ENCODE results near the gene FTCD. TPM values are rescaled to one million over a fixed set of nuclear protein-coding genes. Genes with fewer than 3 reads are reported as not detected.

FTCD gene
- total and polyA plus RNA-seq, 10 donors: 0.35 to 2.8 (median 0.81) TPM; not detected in 5

GRCh38 chr21:46199436-46200373 lies 44.3 kb upstream of the FTCD start:
- WGBS, 5 donors: 74 to 86% (median 83%) methylated on average over 13 of the region's 13 CpGs
- Histone ChIP-seq H3K4me1 (no peaks in the 10 kb centered on the region), H3K9me3 (no peaks in the 10 kb centered on the region), H3K4me3 (no peak overlapping the region), H3K27ac (no peak overlapping the region), H3K27me3 (replicated peaks in 1 of 7) (no peaks in the 10 kb centered on the region), H3K36me3 (peaks cover 0 to 74% (median 37%) of the 10 kb centered on the region in 6 donors)
- TF ChIP-seq CTCF (IDR thresholded peaks at IDR 0.05 in 8 of 11, conservative IDR thresholded peaks at IDR 0.05 in 3 of 11) (no peak), POLR2A (IDR thresholded peaks at IDR 0.05) (no peak), POLR2AphosphoS5 (IDR thresholded peaks at IDR 0.05) (no peak)
- DNase-seq: no peak
- intact Hi-C loops (cut with DNase I; ENCODE audit: low total_unique reads): no loop called here

GRCh38 chr21:46196733-46197132 lies 41.4 kb upstream of the FTCD start:
- DNase-seq: peak; percentile 39
- peaks cover 0 to 79% (median 48%) of the 10 kb centered on the region in 6 donors for H3K36me3 ChIP-seq

DNA sequence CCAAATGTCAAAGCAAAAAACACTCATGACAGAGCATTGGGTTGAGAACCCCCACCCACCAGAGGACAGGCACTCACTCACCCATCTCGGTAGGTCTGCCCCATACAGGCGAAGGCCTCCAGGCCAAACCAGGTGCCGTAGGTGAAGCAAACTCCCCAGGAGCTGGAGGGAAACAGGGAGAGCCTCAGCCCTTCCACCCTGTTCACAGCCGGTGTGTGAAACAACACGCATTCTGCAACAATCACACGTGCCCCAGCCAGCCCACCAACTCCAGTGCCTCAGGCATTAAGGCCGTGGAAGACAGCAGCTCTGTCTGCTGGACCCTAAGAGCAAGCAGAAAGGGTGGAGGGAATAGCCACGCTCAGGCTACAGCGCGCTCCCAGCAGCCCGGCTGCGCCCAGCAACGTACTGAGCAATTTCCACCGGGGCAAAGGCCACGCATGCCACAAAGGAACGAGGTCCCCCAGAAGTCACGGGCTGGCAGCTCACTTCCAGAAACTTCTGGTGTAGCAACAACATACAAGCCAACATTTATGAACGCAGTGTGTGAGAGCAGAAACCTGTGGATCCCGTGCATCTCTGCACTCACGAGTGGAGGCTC lies 40.3 kb upstream of the FTCD start:
- TF ChIP-seq CTCF (IDR thresholded peaks at IDR 0.05 in 8 of 11, conservative IDR thresholded peaks at IDR 0.05 in 3 of 11): no peak
- intact Hi-C loops (cut with DNase I; ENCODE audit: low total_unique reads): no loop called here
- H3K4me1 ChIP-seq: no peaks in the 10 kb centered on the region
- no peaks in the 10 kb centered on the region for H3K27me3 ChIP-seq (replicated peaks in 1 of 7)
- WGBS, 5 donors: 89 to 93% (median 93%) methylated on average over 20 of the region's 20 CpGs
- peaks cover 0 to 89% (median 48%) of the 10 kb centered on the region in 6 donors for H3K36me3 ChIP-seq
- no peaks in the 10 kb centered on the region for H3K9me3 ChIP-seq
- H3K4me3 ChIP-seq: no peak overlapping the region
- no peak for DNase-seq
- no peak overlapping the region for H3K27ac ChIP-seq

More at GRCh38 chr21:46196733-46197132, 41.4 kb upstream of the FTCD start:
- H3K27me3 ChIP-seq (replicated peaks in 1 of 7): no peaks in the 10 kb centered on the region
- no peaks in the 10 kb centered on the region for H3K4me1 ChIP-seq
- TF ChIP-seq POLR2A (IDR thresholded peaks at IDR 0.05): no peak
- H3K4me3 ChIP-seq: no peak overlapping the region
- no peaks in the 10 kb centered on the region for H3K9me3 ChIP-seq
- intact Hi-C loops (cut with DNase I; ENCODE audit: low total_unique reads): no loop called here
- no peak overlapping the region for H3K27ac ChIP-seq
- WGBS, 5 donors: 88 to 94% (median 92%) methylated on average over 17 to 20 of the region's 20 CpGs

- no peak overlapping the region for H3K4me3 ChIP-seq
- no peaks in the 10 kb centered on the region for H3K27me3 ChIP-seq (replicated peaks in 1 of 7)
- no peaks in the 10 kb centered on the region for H3K4me1 ChIP-seq
- peaks cover 0 to 92% (median 47%) of the 10 kb centered on the region in 6 donors for H3K36me3 ChIP-seq
- H3K9me3 ChIP-seq: no peaks in the 10 kb centered on the region
- no peak for DNase-seq
- TF ChIP-seq CTCF (IDR thresholded peaks at IDR 0.05 in 8 of 11, conservative IDR thresholded peaks at IDR 0.05 in 3 of 11): no peak
- no peak for TF ChIP-seq POLR2AphosphoS5 (IDR thresholded peaks at IDR 0.05)
- TF ChIP-seq POLR2A (IDR thresholded peaks at IDR 0.05): no peak
- H3K27ac ChIP-seq: no peak overlapping the region
- WGBS, 5 donors: 92 to 97% (median 96%) methylated on average over 31 to 34 of the region's 34 CpGs
- intact Hi-C loops (cut with DNase I; ENCODE audit: low total_unique reads): no loop called here
These were observed 39.3 kb upstream of the FTCD start for GRCh38 chr21:46194374-46195334.
